Stimulated activated CD8-positive, alpha-beta memory T cell treated with anti-CD3 and anti-CD28 coated beads, Interleukin-4, amount 100 ng/mL, for 24 hours (primary cell): ENCODE measurements around the gene SAE1.

Source experiments
- DNase-seq: peaks from one replicate; pipeline ENCODE4 v3.0.0-alpha.2; 2020; ENCODE audit warnings: low read depth

The SAE1 gene

DNA sequence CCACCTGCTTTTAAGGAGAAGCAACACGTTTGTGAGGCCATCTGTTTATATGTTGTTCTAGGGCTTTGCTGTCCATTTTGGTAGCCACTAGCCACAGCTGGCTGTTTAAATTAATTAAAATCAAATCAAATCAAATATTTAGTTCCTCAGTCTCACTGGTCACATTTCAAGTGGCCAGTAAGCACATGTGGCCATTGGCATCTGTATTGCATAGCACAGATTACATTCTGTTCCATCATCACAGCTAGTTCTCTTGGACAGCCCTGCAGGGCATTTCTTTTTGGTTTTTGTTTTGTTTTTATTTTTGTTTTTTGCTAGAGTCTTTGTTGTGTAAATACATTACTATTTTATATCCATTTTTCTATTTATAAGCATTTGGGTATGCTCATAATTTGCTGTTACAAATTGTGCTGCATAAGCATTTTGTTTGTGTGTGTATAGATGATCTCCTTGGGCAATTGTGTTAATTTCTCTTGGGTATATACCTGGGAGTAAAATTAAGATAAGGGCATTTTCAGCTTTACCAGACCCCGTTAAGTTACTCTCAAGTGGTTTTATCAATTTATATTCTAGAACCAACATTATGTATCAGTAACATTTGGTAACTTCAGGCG lies 31.3 kb downstream of the SAE1 start:
- DNase-seq = no peak

GRCh38 chr19:47168065-47168464 lies 37.4 kb downstream of the SAE1 start:
- DNase-seq = no peak

GRCh38 chr19:47172666-47173455 lies 42.2 kb downstream of the SAE1 start:
- DNase-seq = no peak

DNA sequence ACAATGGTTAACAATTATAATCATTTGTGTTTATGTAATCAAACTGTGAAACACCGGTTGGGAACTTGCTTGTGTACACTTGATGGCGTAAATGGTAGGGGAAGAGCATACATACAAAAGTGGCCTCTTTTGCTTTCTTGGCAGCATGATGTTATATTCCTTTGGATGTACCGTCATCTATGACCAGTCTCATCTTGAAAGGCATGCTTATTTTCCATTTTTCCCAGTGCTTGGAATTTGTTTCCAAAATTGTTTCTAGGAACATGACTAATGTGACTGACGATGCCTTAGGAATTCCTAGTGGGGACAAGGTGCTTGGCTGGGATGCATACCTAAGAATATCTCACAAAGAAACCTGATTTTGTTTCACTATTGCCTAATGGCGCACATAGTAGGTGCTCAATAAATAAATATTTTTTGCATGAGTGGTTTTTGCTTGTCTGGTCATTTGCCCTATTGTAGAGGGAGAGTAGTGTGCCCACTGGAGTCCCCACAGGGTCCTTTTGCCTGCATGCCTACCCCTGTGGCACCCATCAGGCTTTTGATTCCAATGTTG lies 45.5 kb downstream of the SAE1 start:
- DNase-seq = no peak

- no peak for DNase-seq
Measured at GRCh38 chr19:47176627-47177090, 46.0 kb downstream of the SAE1 start.

GRCh38 chr19:47179653-47180310 lies 49.1 kb downstream of the SAE1 start:
- no peak for DNase-seq

DNA sequence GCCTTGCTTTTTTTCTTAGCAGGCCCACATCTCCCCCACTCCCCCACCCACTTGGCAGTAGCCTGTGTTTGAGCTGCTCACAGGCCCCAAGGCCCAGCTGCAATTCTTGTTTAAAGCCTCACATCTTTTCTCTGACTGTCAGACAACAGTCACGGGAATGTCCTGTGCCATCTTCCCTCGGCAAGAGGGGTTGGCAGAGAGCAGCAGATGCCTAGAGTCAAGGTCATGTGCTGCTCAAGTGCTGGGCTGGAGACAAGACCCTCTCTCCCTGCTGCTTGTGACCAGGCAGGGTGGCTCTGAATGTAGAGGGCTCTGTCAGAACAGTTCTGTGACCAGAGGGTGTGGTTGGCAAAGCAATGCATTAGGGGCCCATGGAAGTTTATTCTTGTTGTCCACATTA lies 53.0 kb downstream of the SAE1 start:
- DNase-seq = no peak

DNA sequence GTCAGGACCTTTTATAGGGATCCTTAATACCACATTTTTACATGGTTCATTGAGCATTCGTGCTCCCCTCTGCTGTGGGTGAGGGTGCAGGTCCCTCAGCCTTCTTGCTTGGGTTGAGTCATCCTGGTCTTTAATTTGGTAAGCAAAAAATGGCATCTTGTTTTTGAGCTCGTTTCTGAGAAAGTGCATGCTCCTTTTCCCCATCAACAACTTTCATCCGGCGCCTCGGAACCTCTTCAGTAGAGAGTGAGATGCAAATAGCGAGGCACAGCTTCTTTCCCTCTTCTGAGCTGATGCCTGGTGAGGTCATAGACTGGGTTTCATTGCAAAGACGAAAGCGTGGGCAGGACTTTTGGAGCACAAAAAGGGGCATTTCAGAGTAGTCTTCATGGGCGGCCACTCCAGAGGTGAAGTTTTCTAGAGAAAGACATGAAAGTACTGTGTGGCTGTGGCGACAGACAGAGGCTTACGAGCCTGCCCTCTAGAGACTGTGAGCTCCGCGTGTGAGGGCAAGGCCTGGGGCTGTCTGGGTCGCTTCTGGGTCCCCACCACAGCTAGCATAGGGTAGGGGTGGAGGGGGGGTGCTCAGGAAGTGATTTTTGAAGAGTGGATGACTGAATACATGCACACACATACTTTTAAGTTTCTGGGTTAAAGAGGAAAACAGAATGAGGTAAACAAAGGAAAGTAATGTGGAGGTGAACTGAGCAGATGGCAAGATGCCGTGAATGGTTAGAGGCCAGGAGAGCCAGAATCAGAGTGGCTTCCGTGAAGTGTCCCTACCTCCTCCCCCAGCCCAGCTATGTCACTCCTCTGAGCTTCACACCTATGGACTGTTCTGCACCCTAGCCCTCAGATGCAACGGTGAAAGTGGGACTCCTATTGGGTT lies 56.1 kb downstream of the SAE1 start:
- peak; percentile 66 for DNase-seq

DNA sequence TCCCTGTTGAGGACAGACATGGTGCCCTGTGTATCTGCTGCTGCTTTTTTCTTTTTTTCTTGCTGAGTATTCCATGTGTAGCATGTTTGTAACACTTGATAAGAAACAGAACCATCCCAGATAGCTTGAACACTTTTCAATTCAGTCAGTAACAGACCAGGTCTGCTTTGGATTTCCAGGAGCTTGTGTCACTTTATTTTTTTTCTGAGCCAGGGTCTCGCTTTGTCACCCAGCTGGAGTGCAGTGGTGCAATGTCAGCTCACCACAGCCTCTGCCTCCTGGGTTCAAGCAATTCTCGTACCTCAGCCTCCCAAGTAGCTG lies 56.7 kb downstream of the SAE1 start:
- no peak for DNase-seq

DNA sequence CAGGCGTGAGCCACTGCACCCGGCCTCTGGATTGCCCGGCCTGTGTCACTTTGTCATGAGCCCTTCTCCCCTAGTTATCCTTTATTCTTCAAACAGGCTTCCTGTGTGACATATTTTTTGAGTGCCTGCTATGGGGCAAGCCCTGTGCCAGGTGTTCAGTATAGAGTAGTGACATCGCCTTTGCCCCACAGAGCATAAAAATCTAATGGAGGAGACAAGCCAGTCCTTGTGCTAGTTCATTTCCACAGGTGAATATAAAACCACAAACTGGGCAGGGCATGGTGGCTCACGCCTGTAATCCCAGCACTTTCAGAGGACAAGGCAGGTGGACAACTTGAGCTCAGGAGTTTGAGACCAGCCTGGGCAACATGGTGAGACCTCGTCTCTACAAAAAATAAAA lies 57.2 kb downstream of the SAE1 start:
- DNase-seq = no peak

DNA sequence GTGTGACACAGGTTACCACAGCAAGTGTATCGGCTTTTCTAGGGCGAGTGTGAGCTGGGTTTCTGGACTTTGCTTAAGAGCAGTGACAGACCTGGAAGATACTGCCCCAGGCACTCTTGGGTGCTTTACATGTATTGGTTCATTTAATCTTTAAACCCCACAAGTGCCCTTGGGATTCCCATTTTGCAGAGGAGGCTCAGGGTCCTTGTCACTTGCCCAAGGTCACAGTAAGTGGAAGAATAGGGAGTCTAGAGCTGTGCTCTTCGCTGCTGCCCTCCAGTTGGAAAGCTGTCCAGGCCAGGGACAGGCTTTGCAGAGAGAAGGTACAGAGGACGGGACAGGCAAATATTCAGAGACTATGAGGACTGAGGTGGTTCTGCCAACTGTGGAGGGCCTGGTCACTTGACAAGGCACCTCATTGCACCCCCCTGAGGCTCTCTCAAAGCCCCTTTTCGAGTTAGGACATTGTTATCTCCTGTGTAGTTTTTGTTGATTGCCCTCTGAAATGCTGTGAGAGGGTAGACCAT lies 57.9 kb downstream of the SAE1 start:
- DNase-seq = no peak

DNA sequence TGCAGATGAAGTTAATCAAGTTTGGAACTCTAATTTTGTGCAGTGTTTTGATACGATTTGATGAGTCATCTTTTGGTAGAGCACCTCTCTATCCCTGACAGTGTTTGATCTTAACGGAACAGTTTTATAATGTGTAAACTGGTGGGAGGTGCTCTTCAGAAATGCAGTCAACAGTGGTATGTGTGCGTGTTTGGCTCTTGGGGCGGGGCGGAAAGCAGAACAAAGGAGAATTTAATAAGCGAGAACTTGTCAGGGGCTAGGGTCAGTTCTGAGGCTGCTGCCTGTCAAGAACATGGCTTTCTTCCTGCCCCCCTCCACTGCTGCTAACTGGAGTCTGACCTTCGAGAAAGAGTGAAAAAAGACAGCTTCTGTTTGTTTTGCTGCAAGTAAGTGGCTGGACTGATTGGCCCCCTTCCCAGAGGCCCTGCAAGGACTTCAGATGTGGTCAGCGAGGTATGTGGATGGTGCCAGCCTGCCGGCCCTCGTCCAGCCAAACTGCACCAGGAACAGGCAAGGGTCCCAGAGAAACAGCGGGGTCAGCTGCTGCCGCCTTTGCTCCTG lies 59.6 kb downstream of the SAE1 start:
- peak; percentile 42 for DNase-seq

DNA sequence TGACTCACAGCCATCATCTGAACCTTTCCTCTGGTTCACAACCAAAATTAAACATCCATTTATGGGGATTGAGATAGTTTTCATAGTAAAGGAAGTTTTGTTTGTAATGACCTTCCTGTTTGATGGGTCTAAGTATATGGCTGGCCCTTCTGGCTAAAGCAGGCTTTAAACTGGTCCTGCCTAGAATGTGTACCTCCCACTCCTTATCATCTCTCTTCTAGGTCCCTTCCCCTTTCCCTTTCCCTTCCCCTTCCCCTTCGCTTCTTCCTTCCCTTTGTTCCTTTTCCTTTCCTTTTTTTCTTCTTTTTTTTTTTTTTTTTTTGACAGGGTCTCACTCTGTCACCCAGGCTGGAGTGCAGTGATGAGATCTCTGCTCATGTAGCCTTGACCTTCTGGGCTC lies 64.8 kb downstream of the SAE1 start:
- DNase-seq = no peak

GRCh38 chr19:47197141-47197540 lies 66.5 kb downstream of the SAE1 start:
- no peak for DNase-seq

DNA sequence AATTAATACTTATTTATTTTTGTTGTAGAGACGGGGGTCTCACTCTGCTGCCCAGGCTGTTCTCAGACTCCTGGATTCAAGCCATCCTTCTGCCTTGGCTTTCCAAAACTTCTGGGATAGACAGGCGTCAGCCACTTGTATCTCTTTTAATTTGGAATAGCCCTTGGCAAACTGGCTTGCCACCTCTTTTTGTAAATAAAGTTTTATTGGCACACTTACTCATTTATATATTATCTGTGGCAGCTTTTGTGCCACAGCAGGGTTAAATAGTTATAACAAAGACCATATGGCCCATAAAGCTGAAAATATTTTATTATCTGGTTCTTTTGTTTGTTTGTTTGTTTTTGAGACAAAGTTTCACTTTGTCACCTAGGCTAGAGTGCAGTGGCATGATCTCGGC lies 69.9 kb downstream of the SAE1 start:
- no peak for DNase-seq

DNA sequence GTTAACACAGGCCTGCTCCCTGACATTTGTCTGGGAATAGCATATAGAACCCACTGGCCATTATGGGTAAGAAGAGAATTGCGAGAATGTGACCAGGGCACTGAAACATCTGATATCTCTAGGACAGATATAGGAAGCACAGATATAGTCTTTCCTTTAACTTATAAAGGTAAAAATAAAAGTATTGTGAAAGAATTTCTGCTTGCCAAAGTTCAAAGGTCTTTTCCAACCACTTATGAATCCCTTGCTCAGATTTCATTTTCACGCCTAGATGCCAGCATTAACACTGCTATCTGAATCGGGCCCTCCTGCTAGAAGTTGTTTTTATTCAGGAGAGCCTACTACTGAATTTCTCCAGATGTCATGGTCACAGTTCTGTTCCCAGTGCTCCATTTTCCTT lies 72.6 kb downstream of the SAE1 start:
- DNase-seq = no peak

DNA sequence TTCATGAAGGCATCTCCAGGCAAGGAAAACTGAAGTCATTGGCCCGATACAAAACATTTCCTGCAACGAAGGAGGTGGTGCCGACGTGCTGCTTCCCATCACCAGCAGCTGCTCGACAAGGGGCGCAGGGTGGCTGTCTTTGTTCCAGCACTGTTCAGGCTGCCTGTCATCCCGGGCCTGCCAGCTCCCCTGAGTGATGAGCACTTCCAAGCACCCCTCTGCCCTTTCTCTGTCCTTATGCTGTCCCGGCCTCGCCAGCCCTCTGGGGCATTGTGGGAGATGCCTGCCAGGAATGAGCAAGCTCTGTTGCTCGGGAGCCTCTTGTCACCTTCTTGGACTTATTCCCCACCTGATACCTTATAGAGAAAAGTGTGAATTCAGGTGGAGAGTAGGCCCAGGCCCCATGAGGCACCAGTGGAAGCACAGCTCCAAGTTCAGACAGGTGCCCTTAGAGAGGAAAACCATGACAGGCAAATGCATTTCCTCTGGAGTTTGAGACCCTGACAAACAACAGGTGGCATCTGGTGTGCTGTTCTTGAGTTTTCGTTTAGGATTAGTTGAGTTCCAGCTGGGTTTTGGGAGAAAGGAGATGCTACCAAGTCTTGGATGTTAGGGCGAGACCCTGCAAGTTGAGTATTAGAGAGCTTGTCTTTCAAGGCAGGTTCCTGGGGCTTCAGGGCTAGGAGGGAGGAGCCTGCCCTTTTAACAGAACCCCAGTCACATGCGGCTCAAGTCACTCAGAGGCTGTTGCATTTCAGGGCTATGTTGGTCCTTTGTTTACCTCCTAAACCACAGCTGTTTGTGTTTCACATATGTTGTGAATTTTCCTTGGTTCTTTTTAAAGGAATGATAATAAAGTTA lies 78.9 kb downstream of the SAE1 start:
- DNase-seq = no peak

DNA sequence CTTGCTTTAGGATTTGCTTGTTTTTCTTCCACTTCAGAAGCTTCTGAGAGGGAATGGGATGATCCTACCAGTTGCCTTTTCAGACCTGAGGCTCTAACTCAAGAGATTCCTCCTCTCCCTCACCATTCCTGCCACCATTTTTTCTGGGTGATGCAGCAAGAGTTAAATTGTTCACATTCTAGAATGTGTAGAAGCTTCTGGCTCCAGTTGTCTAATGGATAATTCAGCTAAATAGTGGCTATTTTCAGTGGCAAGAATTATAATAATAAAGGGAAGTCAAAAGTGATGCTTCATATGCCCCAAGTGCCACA lies 79.5 kb downstream of the SAE1 start:
- no peak for DNase-seq

DNA sequence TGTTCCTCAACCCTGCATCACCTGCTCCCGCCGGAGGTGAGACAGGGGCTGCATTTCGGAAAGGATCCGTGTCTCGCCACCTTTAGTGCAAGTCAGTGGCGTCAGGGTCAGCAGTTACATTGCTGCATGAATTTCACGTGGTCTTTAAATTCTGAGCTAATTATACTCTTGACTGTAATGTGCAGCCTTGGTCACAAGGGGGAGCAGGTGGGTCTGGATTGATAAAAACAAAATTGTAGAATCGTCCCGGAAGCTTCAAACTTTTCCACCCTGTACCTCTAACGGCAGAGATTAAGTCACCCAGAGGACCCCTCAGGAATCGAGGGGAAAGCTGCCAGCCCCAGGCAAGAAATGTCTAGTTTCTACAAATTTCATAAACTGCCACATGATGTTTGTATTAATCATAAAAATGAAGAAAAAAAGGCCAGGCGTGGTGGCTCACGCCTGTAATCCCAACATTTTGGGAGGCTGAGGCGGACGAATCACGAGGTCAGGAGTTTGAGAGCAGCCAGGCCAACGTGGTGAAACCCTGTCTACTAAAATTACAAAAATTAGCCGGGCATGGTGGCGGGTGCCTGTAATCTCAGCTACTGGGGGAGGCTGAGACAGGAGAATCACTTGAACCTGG lies 80.2 kb downstream of the SAE1 start:
- peak; percentile 67 for DNase-seq

- DNase-seq = no peak
Measured at GRCh38 chr19:47215581-47215980, 84.9 kb downstream of the SAE1 start.
